HG02623 (cell line): Measurements from ENCODE around the gene GMPS.
"Not testable (repeated sequence)": the region's sequence is repeated elsewhere in the genome, so short reads cannot be mapped to it uniquely, and the experiment has no call there.

Experiments
- ATAC-seq: cut with Tn5 transposase; IDR thresholded peaks from one replicate; pipeline ENCODE4 v1.9.1; 2021; ENCODE audit warnings: moderate library complexity; ENCODE audit not compliant: unreplicated experiment

GMPS gene

GRCh38 chr3:155871746-155872158 lies 1.3 kb downstream of the GMPS start:
- peak; percentile 1 for ATAC-seq

DNA sequence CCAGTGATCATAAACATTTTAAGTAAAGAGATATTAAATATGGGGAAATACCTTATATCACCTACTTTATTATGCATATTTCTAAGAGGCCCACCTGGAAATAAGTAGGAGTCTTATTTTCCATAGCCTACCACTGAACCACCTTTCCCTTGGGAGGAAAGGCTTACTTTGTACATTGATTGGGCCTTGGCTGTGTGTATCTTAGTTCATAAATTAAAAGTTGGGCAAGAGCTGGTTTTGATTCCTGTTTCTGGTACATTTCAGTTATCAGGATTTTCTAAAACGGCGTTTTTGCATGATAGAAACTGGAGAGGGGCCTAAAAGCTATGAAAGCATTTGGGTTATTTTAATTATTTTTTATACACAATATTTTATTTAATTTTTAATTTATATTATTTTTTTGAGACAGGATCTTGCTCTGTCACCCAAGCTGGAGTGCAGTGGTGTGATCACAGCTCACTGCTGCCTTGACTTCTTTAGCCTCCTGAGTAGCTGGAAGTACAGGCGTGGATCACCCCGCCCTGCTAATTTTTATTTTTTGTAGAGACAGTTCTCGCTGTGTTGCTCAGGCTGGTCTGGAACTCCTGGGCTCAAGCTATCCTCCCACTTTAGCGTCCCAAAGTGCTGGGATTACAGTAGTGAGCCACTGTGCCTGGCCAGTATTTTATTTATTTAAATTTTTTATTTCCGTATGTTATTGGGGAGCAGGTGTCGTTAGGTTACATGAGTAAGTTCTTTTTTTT lies 2.6 kb downstream of the GMPS start:
- ATAC-seq: no peak

- ATAC-seq: no peak
Measured at GRCh38 chr3:155876037-155876436, 5.6 kb downstream of the GMPS start.

GRCh38 chr3:155876503-155876902 lies 6.1 kb downstream of the GMPS start:
- no peak for ATAC-seq

DNA sequence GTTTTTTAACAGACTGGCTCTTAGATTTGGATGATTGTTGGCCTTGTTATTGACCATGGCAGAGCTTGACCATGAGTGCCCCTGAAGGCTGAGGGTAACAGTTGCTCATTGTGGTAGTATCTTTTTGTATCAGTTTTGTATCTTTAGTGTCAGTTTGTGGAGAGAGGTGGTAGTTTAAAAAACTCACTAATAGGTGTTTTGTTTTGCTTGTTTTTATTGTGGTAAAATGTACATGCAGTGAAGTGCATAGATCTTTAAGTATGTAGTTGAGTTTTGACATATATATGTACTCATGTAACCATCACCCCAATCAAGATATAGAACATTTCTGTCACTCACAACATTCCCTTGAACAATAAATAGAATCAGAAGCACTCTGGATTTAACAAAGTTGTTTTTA lies 9.8 kb downstream of the GMPS start:
- no peak for ATAC-seq

DNA sequence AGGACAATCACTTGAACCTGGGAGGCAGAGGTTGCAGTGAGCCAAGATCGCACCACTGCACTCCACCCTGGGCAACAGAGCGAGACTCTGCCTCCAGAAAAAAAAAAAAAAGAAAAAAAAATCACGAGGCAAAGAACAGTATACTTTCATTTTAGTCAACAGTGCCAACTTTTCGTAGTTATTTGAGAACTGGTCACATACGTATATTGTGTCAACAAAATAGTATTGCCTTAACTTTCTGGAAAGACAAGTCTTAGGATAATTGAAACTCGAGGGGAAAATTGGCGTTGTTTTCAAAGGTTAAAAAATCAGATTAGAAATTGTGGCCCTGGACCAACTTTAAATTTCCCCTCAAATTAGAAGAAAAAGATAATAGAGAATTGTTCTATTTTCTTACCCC lies 13.8 kb downstream of the GMPS start:
- no peak for ATAC-seq

- no peak for ATAC-seq
Measured at GRCh38 chr3:155885292-155885691, 14.8 kb downstream of the GMPS start.

DNA sequence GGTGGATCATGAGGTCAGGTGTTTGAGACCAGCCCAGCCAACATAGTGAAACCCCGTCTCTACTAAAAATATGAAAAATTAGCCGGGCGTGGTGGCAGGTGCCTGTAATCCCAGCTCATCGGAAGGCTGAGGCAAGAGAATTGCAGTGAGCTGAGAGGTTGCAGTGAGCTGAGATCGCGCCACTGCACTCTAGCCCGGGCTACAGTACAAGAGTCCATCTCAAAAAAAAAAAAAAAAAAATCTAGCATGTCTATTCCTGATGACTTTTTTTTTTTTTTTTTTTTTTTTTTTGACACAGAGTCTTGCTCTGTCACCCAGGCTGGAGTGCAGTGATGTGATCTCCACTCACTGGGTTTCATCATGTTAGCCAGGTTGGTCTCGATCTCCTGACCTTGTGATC lies 15.9 kb downstream of the GMPS start:
- ATAC-seq: not testable (repeated sequence)

- ATAC-seq: no peak
Measured at GRCh38 chr3:155886915-155887314, 16.5 kb downstream of the GMPS start.

GRCh38 chr3:155889212-155889611 lies 18.8 kb downstream of the GMPS start:
- no peak for ATAC-seq

- ATAC-seq: no peak
Measured at GRCh38 chr3:155889952-155890351, 19.5 kb downstream of the GMPS start.

DNA sequence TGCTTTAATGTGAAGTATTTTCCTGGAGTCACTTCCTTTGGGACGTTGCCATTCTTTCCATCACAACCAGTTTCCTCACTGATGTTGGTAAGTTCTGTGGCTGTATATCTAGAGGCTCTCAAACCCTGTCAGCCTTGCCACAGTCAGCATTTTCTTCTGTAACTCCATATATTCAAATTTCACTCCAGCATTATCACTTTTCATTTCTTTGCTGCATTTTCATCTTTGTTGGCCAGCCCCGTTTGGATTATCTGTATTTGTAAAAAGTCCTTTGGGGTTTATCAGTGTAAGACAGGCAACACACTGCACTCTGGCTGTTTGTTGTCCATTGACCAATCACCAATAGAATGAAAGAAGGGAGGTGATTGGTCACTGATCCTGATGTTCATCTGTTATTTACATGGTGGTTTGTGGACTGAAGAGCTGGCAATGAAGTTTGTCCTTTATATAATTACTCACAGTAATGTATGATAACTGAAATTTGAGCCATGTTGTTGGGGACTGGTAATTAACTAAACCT lies 20.3 kb downstream of the GMPS start:
- no peak for ATAC-seq

DNA sequence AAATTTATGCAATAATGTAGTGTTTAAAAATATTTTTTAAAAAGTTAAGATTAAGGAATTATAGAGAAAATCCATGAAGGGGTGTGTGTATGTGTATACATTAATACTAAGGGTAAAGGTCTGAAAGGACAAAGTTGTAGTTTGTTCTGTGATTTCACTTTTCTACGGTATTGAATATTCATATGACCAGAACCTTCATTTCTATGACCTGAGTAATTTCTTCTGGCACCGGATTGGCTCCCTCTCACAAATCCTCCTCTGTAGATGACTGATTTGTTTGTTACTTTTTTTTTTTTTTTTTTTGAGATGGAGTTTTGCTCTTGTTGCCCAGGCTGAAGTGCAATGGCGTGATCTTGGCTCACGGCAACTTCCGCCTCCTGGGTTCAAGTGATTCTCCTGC lies 20.9 kb downstream of the GMPS start:
- ATAC-seq: no peak

DNA sequence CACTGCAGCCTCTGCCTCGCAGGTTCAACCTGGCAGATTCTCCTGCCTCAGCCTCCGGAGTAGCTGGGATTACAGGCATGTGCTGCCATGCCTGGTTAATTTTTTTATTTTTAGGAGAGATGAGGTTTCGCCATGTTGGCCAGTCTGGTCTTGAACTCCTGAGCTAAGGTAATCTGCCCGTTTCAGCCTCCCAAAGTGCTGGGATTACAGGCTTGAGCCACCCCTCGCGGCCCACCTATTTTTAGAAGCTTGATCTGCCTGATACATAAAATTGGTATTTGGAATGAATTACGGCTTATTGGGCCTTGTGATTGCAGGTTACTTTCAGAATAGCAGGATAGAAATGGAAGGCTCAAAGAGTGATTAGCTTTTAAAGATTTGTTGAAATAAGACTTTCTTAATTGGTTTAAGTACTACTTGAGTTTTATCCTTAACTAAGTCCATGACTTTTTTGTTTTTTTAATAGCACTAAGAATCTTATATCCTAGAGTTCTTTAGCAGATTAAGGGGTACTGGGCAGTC lies 25.0 kb downstream of the GMPS start:
- ATAC-seq: no peak

DNA sequence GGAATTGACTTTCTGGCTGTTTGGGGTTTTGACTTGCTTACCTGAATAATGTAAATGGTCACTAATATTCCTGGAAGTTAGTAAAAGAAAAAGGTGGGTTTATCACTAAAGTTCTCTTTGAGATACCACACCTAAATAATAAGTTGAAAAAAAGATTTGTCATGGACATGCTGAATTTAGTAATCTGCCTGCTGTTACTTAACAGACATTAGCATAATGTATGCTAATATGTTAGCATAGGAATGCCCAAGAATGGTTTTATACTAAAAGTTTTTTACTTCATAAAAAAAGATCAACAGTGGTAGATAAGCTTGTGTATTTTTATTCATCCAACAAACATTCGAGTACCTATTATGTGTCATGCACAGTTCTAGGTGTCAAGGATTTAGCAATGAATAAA lies 36.5 kb downstream of the GMPS start:
- no peak for ATAC-seq

DNA sequence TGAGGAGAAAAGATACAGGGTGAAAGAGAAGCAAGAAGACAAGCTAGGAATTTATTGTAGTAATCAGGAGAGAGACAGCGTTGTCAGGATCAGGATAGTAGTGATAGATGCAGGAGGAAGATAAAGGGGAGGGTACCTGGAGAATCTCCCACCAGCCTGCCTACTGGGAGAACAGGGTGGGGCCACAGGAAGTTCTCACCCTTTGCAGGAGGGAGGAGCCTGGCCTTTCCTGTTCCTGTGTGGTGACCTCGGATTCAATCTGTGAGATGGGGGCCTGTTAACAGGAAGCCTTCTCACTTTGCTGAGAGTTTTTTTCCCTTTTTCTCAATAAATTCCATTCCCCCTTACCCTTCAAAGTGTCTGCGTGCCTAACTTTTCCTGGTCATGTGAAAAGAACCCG lies 37.6 kb downstream of the GMPS start:
- ATAC-seq: no peak

DNA sequence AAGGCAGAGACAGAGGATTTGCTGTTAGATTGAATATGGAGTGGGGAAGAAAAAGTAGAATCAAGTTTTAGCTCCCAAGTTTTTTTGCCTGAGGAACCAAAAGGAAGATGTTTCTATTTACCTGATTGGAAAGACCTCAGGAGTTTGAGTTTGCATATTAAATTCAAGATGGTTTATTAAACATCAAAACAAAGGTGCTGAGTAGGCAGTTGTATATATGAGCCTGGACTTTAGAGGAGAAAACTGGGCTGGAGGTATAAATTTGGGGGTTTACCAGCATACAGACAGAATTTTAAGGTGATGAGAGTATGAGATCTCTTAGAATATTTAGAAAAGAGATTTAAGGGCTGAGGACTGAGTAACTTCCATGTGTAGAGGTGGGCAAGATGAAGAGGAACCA lies 38.2 kb downstream of the GMPS start:
- no peak for ATAC-seq

DNA sequence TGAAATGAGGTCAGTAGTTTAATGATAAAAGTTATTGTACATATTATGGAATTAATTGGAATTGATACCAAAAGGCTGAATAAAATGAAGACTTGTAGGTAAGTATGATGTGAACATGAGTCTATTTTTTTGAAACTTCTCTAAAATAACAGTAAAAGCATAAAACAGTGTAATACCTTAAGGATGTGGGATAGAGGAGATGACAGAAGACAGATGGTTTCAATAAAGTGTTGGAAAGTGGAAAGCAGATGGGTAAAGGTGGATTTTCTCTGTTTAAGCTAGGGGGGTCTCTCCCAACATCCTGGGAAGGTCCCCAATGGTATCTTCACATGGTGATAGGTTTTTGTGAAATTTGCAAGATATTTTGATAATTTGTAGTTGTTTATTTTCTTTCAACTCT lies 41.6 kb downstream of the GMPS start:
- ATAC-seq: no peak

- ATAC-seq: no peak
Measured at GRCh38 chr3:155912579-155913190, 42.2 kb downstream of the GMPS start.

- no peak for ATAC-seq
Measured at GRCh38 chr3:155917781-155918180, 47.3 kb downstream of the GMPS start.

DNA sequence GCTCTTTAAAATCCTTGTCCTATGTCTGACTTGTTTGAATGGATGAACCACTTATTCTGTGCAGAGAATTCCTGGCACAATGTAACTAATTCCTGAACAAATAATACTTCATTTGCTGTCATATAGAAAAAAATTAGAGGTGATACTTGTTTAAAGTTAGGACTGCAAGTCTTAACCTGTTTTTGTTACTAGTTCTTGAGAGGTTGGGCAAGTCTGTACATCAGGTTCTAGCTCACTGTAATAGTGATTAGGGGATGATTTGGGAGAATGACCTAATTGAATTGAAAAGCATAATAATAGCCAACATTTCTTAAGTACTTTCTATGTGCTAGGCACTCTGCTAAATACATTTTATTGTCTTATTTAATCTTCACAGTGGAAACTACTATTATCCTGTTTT lies 49.3 kb downstream of the GMPS start:
- ATAC-seq: no peak

DNA sequence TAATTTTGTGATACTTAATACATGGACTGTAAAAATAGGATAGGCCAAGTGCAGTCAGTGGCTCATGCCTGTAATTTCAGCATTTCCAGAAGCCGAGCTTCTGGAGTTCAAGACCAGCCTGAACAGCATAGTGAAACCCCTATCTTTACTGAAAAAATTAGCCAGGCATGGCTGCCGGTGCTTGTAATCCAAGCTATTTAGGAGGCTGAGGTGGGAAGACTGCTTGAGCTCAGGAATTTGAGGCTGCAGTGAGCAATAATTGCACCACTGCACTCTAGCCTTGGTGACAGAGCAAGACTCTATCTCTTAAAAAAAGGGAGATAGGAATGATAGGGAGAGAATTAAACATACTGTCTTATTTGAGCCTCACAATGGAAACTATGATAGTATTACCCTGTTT lies 51.0 kb downstream of the GMPS start:
- no peak for ATAC-seq
